ENCODE results near the gene APOF. TPM values are rescaled to one million over a fixed set of nuclear protein-coding genes. Genes with fewer than 3 reads are reported as not detected.

The APOF gene
- total and polyA plus RNA-seq, 2 of the 13 experiments (the other 11 are each of a cell fraction or from before 2014, with no cell fraction given), result 3.3 to 23.9 TPM

DNA sequence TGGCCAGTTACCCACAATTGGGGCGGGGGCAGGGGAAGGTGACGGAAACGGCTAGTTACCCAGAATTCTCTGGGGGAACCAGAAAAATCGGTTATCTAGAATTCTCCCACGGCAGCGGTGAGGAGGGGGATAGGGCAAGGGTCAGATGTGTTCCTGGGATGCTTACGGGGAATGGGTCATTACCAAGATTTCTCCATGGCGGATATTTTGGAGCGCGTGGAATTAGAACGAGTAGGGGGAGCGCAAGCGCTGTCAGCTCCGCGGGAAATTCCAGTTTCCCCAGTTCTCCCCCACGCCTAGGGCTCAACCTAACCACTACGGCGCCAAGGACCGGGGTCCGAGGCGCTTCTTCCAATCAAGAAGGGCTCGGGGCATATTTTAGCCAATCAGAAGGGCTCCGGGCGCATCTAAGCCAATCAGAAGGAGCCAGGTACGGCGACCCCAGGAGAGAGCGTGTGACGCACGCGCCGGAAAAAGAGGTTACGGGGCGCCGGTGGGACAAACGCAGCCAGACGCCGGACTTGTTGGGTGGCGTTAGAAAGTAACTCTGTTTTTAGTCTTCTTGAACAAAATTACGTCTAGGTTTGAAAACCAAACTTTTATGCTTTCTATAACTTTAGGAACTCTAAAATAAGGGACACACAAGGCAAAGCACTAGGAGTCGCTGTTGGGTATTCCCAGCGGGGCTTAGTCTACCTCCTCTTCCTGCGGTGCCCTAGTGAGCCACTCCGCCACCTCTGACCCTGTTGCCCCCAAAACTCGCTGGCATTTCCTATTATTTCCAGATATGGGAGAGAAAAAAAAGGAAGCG is 28.8 kb downstream of the APOF start, which contains the start of gene PAN2 (continued):
- TF ChIP-seq GPBP1L1 (CRISPR knock-in tag; IDR thresholded peaks at IDR 0.05) (no peak), CC2D1A (CRISPR knock-in tag; IDR thresholded peaks at IDR 0.05) (no peak), FOXK1 (CRISPR knock-in tag; IDR thresholded peaks at IDR 0.05; ENCODE audit: borderline replicate concordance, low read depth) (peak; percentile 23; the same call in 1 of the 2 replicates), JDP2 (CRISPR knock-in tag; IDR thresholded peaks at IDR 0.05; ENCODE audit: borderline replicate concordance) (no peak), ZNF274 (CRISPR knock-in tag; IDR thresholded peaks at IDR 0.05) (no peak), HDAC2 (CRISPR knock-in tag; IDR thresholded peaks at IDR 0.05) (peak; percentile 29; the same call in 1 of the 2 replicates), PLRG1 (conservative IDR thresholded peaks at IDR 0.05) (no peak), KLF6 (CRISPR knock-in tag; IDR thresholded peaks at IDR 0.05) (peak; percentile 71; the same call in 1 of the 2 replicates), ELF1 (CRISPR knock-in tag; IDR thresholded peaks at IDR 0.05) (0 out of 2 replicates have a peak, but pooled peaks have one; percentile 17), ZNF317 (CRISPR knock-in tag; IDR thresholded peaks at IDR 0.05) (no peak), RFX1 (IDR thresholded peaks at IDR 0.05) (no peak), MED13 (CRISPR knock-in tag; IDR thresholded peaks at IDR 0.05) (no peak), SSRP1 (CRISPR knock-in tag; IDR thresholded peaks at IDR 0.05) (no peak), BCL6 (CRISPR knock-in tag; IDR thresholded peaks at IDR 0.05) (peak; percentile 23; the same call in 1 of the 2 replicates), PAX8 (CRISPR knock-in tag; IDR thresholded peaks at IDR 0.05; ENCODE audit: borderline replicate concordance) (no peak), JUN (CRISPR knock-in tag; IDR thresholded peaks at IDR 0.05) (no peak), ZNF607 (CRISPR knock-in tag; IDR thresholded peaks at IDR 0.05; ENCODE audit: borderline replicate concordance) (no peak), NFE2L1 (CRISPR knock-in tag; IDR thresholded peaks at IDR 0.05; ENCODE audit: borderline replicate concordance) (no peak), ZNF543 (CRISPR knock-in tag; IDR thresholded peaks at IDR 0.05) (0 out of 2 replicates have a peak, but pooled peaks have one; percentile 46), ZHX1 (CRISPR knock-in tag; IDR thresholded peaks at IDR 0.05; ENCODE audit: low read depth) (no peak; the same call in 1 of the 2 replicates), POLR2AphosphoS5 (IDR thresholded peaks at IDR 0.05; ENCODE audit: low read depth, low read length) (peak; percentile 87), ZSCAN22 (CRISPR knock-in tag; IDR thresholded peaks at IDR 0.05) (no peak), ATF1 (CRISPR knock-in tag; IDR thresholded peaks at IDR 0.05) (peak; percentile 93), ZNF446 (CRISPR knock-in tag; IDR thresholded peaks at IDR 0.05) (no peak)
- TF ChIP-seq, protein P1, sequence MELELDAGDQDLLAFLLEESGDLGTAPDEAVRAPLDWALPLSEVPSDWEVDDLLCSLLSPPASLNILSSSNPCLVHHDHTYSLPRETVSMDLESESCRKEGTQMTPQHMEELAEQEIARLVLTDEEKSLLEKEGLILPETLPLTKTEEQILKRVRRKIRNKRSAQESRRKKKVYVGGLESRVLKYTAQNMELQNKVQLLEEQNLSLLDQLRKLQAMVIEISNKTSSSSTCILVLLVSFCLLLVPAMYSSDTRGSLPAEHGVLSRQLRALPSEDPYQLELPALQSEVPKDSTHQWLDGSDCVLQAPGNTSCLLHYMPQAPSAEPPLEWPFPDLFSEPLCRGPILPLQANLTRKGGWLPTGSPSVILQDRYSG (CRISPR knock-in tag; IDR thresholded peaks at IDR 0.05), result no peak
- TF ChIP-seq, protein P2, sequence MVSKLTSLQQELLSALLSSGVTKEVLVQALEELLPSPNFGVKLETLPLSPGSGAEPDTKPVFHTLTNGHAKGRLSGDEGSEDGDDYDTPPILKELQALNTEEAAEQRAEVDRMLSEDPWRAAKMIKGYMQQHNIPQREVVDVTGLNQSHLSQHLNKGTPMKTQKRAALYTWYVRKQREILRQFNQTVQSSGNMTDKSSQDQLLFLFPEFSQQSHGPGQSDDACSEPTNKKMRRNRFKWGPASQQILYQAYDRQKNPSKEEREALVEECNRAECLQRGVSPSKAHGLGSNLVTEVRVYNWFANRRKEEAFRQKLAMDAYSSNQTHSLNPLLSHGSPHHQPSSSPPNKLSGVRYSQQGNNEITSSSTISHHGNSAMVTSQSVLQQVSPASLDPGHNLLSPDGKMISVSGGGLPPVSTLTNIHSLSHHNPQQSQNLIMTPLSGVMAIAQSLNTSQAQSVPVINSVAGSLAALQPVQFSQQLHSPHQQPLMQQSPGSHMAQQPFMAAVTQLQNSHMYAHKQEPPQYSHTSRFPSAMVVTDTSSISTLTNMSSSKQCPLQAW (CRISPR knock-in tag; IDR thresholded peaks at IDR 0.05), result no peak
